ENCODE data around the gene WDFY1.

DNA sequence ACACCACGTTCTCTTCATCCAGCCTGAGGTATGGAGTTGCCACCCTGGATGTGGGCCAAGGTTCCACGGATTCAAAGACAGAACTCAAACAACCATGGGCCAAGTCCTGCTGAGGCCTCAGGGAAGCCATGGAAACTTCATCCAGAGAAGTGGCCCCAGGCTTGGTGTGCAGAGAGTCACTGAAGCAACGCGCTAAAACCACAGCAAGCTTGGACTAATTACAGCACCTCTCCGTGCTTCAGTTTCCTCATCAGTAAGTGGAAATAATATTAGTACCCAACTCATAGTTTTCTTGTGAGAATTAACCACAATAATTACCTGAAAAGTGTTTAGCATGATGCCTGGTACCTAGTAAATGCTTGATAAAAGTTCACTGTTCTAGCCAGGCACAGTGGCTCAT is 88.6 kb downstream of the WDFY1 start:
- TF ChIP-seq, protein P1, sequence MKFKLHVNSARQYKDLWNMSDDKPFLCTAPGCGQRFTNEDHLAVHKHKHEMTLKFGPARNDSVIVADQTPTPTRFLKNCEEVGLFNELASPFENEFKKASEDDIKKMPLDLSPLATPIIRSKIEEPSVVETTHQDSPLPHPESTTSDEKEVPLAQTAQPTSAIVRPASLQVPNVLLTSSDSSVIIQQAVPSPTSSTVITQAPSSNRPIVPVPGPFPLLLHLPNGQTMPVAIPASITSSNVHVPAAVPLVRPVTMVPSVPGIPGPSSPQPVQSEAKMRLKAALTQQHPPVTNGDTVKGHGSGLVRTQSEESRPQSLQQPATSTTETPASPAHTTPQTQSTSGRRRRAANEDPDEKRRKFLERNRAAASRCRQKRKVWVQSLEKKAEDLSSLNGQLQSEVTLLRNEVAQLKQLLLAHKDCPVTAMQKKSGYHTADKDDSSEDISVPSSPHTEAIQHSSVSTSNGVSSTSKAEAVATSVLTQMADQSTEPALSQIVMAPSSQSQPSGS (tag by site-specific recombination; IDR thresholded peaks at IDR 0.05; ENCODE audit: low read depth) = no peak
- no peak for TF ChIP-seq ZNF623 (tag by site-specific recombination; IDR thresholded peaks at IDR 0.05)
- TF ChIP-seq TCF7L2 (IDR thresholded peaks at IDR 0.05; ENCODE audit: borderline replicate concordance, low read depth, low read length) = no peak
- no peak for TF ChIP-seq ZNF24 (tag by site-specific recombination; IDR thresholded peaks at IDR 0.05)
- TF ChIP-seq, protein P2, sequence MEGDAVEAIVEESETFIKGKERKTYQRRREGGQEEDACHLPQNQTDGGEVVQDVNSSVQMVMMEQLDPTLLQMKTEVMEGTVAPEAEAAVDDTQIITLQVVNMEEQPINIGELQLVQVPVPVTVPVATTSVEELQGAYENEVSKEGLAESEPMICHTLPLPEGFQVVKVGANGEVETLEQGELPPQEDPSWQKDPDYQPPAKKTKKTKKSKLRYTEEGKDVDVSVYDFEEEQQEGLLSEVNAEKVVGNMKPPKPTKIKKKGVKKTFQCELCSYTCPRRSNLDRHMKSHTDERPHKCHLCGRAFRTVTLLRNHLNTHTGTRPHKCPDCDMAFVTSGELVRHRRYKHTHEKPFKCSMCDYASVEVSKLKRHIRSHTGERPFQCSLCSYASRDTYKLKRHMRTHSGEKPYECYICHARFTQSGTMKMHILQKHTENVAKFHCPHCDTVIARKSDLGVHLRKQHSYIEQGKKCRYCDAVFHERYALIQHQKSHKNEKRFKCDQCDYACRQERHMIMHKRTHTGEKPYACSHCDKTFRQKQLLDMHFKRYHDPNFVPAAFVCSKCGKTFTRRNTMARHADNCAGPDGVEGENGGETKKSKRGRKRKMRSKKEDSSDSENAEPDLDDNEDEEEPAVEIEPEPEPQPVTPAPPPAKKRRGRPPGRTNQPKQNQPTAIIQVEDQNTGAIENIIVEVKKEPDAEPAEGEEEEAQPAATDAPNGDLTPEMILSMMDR (tag by site-specific recombination; IDR thresholded peaks at IDR 0.05) = no peak
- no peak for TF ChIP-seq HOXD13 (CRISPR knock-in tag; IDR thresholded peaks at IDR 0.05; ENCODE audit: borderline replicate concordance)
- TF ChIP-seq ZNF626 (tag by site-specific recombination; IDR thresholded peaks at IDR 0.05) = no peak
